Duodenal mucosa (tissue), 2 donors: Measurements from ENCODE around the gene NDUFS8.

Experiments used
- H3K27ac ChIP-seq: one replicate; pipeline ENCODE4 v1.7.0; 2013; ENCODE audit warnings: low read depth, low read length
- H3K27me3 ChIP-seq, 2 donors: one replicate each; pipeline ENCODE4 v1.7.0; 2013; ENCODE audit warnings: low read length in 2 of 2, control low read depth in 1 of 2; ENCODE audit not compliant: insufficient read depth in 2 of 2, control insufficient read depth in 1 of 2
- H3K36me3 ChIP-seq, 2 donors: one replicate each; pipeline ENCODE4 v1.7.0; 2013; ENCODE audit warnings: low read length in 2 of 2, control low read depth in 1 of 2; ENCODE audit not compliant: insufficient read depth in 2 of 2, control insufficient read depth in 1 of 2
- H3K4me1 ChIP-seq, 2 donors: one replicate each; pipeline ENCODE4 v1.7.0; 2013; ENCODE audit warnings: low read length in 2 of 2, control low read depth in 1 of 2; ENCODE audit not compliant: insufficient read depth in 2 of 2, control insufficient read depth in 1 of 2
- H3K4me3 ChIP-seq, 2 donors: one replicate each; pipeline ENCODE4 v1.7.0; 2013; ENCODE audit warnings: low read length in 2 of 2, low read depth in 1 of 2
- H3K9ac ChIP-seq, 2 donors: one replicate each; pipeline ENCODE4 v1.7.0; 2013; ENCODE audit warnings: low read length in 2 of 2, low read depth in 1 of 2
- H3K9me3 ChIP-seq, 2 donors: one replicate each; pipeline ENCODE4 v1.7.0; 2013; ENCODE audit warnings: low read length in 2 of 2, control low read depth in 1 of 2; ENCODE audit not compliant: control insufficient read depth in 1 of 2

NDUFS8 gene

GRCh38 chr11:68041617-68042218 is 11.2 kb downstream of the NDUFS8 start:
- no peak overlapping the region for H3K4me3 ChIP-seq
- H3K36me3 ChIP-seq = peaks cover 10 to 38% of the 10 kb centered on the region in 2 donors
- H3K9me3 ChIP-seq = no peaks in the 10 kb centered on the region
- H3K9ac ChIP-seq = no peak overlapping the region
- H3K27me3 ChIP-seq = no peaks in the 10 kb centered on the region
- no peak overlapping the region for H3K27ac ChIP-seq
- peaks cover 39 to 49% of the 10 kb centered on the region in 2 donors for H3K4me1 ChIP-seq

GRCh38 chr11:68042219-68043028 is 11.9 kb downstream of the NDUFS8 start:
- Histone ChIP-seq H3K27me3 (no peaks in the 10 kb centered on the region), H3K9me3 (no peaks in the 10 kb centered on the region), H3K4me3 (no peak overlapping the region), H3K4me1 (peaks cover 37 to 42% of the 10 kb centered on the region in 2 donors), H3K9ac (no peak overlapping the region), H3K36me3 (peaks cover 10 to 42% of the 10 kb centered on the region in 2 donors), H3K27ac (no peak overlapping the region)

GRCh38 chr11:68043029-68043348 is 12.5 kb downstream of the NDUFS8 start:
- no peak overlapping the region for H3K27ac ChIP-seq
- H3K27me3 ChIP-seq = no peaks in the 10 kb centered on the region
- H3K9ac ChIP-seq = no peak overlapping the region
- H3K9me3 ChIP-seq = no peaks in the 10 kb centered on the region
- no peak overlapping the region for H3K4me3 ChIP-seq
- H3K4me1 ChIP-seq = peaks cover 32 to 37% of the 10 kb centered on the region in 2 donors
- peaks cover 15 to 47% of the 10 kb centered on the region in 2 donors for H3K36me3 ChIP-seq

- Histone ChIP-seq H3K36me3 (peaks cover 15 to 52% of the 10 kb centered on the region in 2 donors), H3K4me1 (peaks cover 26 to 31% of the 10 kb centered on the region in 2 donors), H3K27me3 (no peaks in the 10 kb centered on the region), H3K27ac (no peak overlapping the region), H3K9me3 (no peaks in the 10 kb centered on the region), H3K4me3 (no peak overlapping the region), H3K9ac (no peak overlapping the region)
Observed at GRCh38 chr11:68043349-68044144, 13.1 kb downstream of the NDUFS8 start.

- Histone ChIP-seq H3K4me3 (no peak overlapping the region), H3K36me3 (peaks cover 15 to 59% of the 10 kb centered on the region in 2 donors), H3K9me3 (no peaks in the 10 kb centered on the region), H3K9ac (no peak overlapping the region), H3K27me3 (no peaks in the 10 kb centered on the region), H3K4me1 (peaks cover 23 to 29% of the 10 kb centered on the region in 2 donors), H3K27ac (no peak overlapping the region)
Observed at GRCh38 chr11:68044145-68044813, 13.8 kb downstream of the NDUFS8 start.

- Histone ChIP-seq H3K9me3 (no peaks in the 10 kb centered on the region), H3K4me1 (peaks cover 20 to 28% of the 10 kb centered on the region in 2 donors), H3K4me3 (no peak overlapping the region), H3K36me3 (peaks cover 15 to 66% of the 10 kb centered on the region in 2 donors), H3K9ac (no peak overlapping the region), H3K27me3 (no peaks in the 10 kb centered on the region), H3K27ac (no peak overlapping the region)
Observed at GRCh38 chr11:68044898-68045351, 14.4 kb downstream of the NDUFS8 start.

GRCh38 chr11:68047437-68048290 is 17.2 kb downstream of the NDUFS8 start:
- peaks cover 25 to 84% of the 10 kb centered on the region in 2 donors for H3K36me3 ChIP-seq
- no peak overlapping the region for H3K4me3 ChIP-seq
- no peaks in the 10 kb centered on the region for H3K27me3 ChIP-seq
- no peak overlapping the region for H3K27ac ChIP-seq
- H3K9me3 ChIP-seq = no peaks in the 10 kb centered on the region
- no peak overlapping the region for H3K9ac ChIP-seq
- H3K4me1 ChIP-seq = peaks cover 7 to 8% of the 10 kb centered on the region in 2 donors

GRCh38 chr11:68048681-68049508 is 18.4 kb downstream of the NDUFS8 start:
- Histone ChIP-seq H3K4me3 (no peak overlapping the region), H3K9me3 (no peaks in the 10 kb centered on the region), H3K27me3 (no peaks in the 10 kb centered on the region), H3K4me1 (no peaks in the 10 kb centered on the region), H3K27ac (no peak overlapping the region), H3K36me3 (peaks cover 25 to 79% of the 10 kb centered on the region in 2 donors), H3K9ac (no peak overlapping the region)
